Lower leg skin (tissue), 4 donors: Measurements from ENCODE around the gene EPSTI1. TPM values are rescaled to one million over a fixed set of nuclear protein-coding genes. Genes with fewer than 3 reads are reported as not detected.

Source experiments
- DNase-seq, 2 donors: peaks; one replicate each; pipeline ENCODE4 v3.0.0-alpha.2; 2019; ENCODE audit warnings: low spot score in 2 of 2
- H3K4me3 ChIP-seq: fragments of 200-600 bp; sonication (generic); 2 replicates; pipeline ENCODE4 v1.5.1; 2017; ENCODE audit warnings: mild to moderate bottlenecking, low read depth; ENCODE audit not compliant: poor library complexity, severe bottlenecking
- CTCF ChIP-seq, 3 donors: fragments of 450-650 bp; IDR thresholded peaks; one replicate each; pipeline ENCODE4 v1.5.1; 2016; ENCODE audit warnings: antibody characterized with exemption in 3 of 3, mild to moderate bottlenecking in 3 of 3, moderate library complexity in 2 of 3
- POLR2A ChIP-seq, 2 donors: fragments of 450-650 bp; IDR thresholded peaks; one replicate each; pipeline ENCODE4 v1.6.1; 2016 to 2017; ENCODE audit warnings: antibody characterized with exemption in 2 of 2, mild to moderate bottlenecking in 1 of 2, moderate library complexity in 1 of 2
- WGBS, 2 donors: methylation state at CpG; one replicate each; pipeline ENCODE4 v1.1.5; 2018; 5-methylcytosine and 5-hydroxymethylcytosine counted together
- intact Hi-C: fragments of 100-400 bp; cut with DNase I; formaldehyde crosslinking; loops from one replicate; pipeline ENCODE4 v1.15.0; 2023; ENCODE audit warnings: low total_unique reads
- total RNA-seq, 4 donors: library from RNA; depleted of rRNA; stranded (reverse); fragments of >200 nt; gene quantifications; one replicate each; pipeline ENCODE4 v1.1.0, GENCODE V29; 2016

The EPSTI1 gene
- total RNA-seq, 4 donors from 2014 or later: 0.79 to 4.8 (median 0.91) TPM; not detected in 1

- intact Hi-C loops: no loop called here
- 79 to 82% methylated on average over 11 of the region's 11 CpGs for WGBS, 2 donors
- TF ChIP-seq CTCF (IDR thresholded peaks at IDR 0.05) (no peak), POLR2A (IDR thresholded peaks at IDR 0.05) (no peak)
- no peak for DNase-seq
- H3K4me3 ChIP-seq: no peak overlapping the region
Observed at GRCh38 chr13:43021926-43022670, 30.1 kb upstream of the EPSTI1 start.

- no peak for DNase-seq
- intact Hi-C loops: no loop called here
- H3K4me3 ChIP-seq: no peak overlapping the region
- 63 to 67% methylated on average over 1 of the region's 1 CpG for WGBS, 2 donors
- no peak for TF ChIP-seq POLR2A (IDR thresholded peaks at IDR 0.05)
- no peak for TF ChIP-seq CTCF (IDR thresholded peaks at IDR 0.05)
Observed at GRCh38 chr13:43020794-43021193, 28.8 kb upstream of the EPSTI1 start.

DNA sequence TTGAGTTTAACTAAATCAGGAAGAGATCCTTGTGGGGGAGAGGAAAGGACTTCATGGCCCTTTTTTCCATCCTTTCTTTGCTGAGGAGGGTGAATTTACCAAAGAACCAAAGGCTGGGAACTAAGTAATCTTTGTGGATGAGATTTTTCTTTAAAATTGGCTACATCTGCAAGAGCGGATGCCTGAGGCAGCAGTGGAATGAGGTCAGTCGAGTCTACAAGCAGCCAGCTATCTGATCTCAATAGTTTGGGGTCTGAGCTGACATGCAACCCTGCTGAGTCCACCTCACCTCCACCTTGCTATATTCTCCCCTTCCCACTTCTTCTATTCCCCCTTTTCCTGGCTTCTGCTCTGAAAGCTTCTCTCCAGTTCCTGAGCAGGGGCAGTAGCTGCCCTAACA, 27.8 kb upstream of the EPSTI1 start:
- no peak for DNase-seq
- TF ChIP-seq CTCF (IDR thresholded peaks at IDR 0.05) (no peak), POLR2A (IDR thresholded peaks at IDR 0.05) (no peak)
- intact Hi-C loops: no loop called here
- no peak overlapping the region for H3K4me3 ChIP-seq
- 47 to 51% methylated on average over 2 of the region's 2 CpGs for WGBS, 2 donors

DNA sequence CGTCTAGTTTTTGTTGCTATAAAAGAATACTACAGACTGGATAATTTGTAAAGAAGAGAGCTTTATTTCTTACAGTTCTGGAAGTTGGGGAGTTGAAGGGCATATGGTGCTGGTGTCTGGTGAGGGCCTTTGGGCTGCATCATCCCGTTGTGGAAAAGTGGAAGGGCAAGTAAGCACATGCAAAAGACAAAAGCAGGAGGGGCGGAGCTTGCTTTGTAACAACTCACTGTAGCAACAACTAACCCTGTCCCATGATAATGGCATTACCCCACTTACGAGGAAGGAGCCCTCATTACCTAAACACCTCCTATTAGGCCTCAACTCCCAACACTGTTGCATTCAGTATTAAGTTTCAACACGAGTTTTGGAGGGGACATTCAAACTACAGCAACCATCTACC, 24.2 kb upstream of the EPSTI1 start:
- no peak for DNase-seq
- TF ChIP-seq CTCF (IDR thresholded peaks at IDR 0.05): no peak
- TF ChIP-seq POLR2A (IDR thresholded peaks at IDR 0.05): no peak
- intact Hi-C loops: no loop called here
- WGBS, 2 donors: 77 to 79% methylated on average over 5 of the region's 5 CpGs
- H3K4me3 ChIP-seq: no peak overlapping the region

GRCh38 chr13:43014162-43014561, 22.1 kb upstream of the EPSTI1 start:
- no peak for TF ChIP-seq CTCF (IDR thresholded peaks at IDR 0.05)
- no peak for TF ChIP-seq POLR2A (IDR thresholded peaks at IDR 0.05)
- H3K4me3 ChIP-seq: no peak overlapping the region
- WGBS, 2 donors: 60 to 63% methylated on average over 3 of the region's 3 CpGs
- DNase-seq: no peak
- intact Hi-C loops: no loop called here

DNA sequence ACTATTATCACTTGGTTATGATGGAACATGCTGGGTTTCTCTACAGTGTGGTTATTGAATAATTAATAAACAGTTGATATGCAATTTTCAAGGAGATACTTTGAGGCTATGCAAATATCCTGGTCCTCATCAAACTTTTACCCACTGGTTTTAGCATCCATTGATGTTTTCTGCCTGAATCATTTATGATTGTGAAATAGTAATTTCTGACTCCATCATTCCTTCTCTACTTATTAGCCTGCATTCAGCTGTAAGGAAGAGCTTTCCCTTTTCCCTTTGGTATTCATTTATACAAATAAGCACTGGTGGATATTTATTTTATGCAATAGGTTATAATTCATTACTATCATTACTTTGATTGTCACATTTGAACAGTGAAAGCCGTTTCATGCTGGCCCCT, 17.5 kb upstream of the EPSTI1 start:
- intact Hi-C loops: no loop called here
- DNase-seq: no peak
- no peak overlapping the region for H3K4me3 ChIP-seq
- 89 to 96% methylated on average over 1 of the region's 1 CpG for WGBS, 2 donors
- TF ChIP-seq POLR2A (IDR thresholded peaks at IDR 0.05) (no peak), CTCF (IDR thresholded peaks at IDR 0.05) (no peak)
